Measurements from ENCODE around the gene PARD3.

PARD3 gene

DNA sequence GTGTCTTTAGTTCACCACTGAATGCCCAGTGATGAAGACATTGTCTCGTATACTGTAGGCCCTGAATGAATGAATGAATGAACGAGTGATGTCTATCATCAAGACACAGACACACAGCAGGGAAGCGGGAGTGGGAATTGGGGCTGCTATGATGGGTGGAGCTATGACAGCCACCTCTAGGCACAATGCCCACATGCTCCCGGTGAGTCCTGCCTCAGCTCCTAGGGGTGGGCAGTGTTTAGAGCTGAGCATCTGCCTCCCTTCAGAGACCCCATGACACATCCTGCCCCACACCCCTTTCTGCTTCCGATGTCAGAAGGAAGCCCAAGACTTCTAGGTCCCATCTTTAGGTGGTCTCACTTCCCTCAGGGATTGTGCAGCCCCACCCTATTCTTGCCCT is 714.1 kb downstream of the PARD3 start:
- no peak for DNase-seq (ENCODE audit: low read depth)

- no peak for DNase-seq (ENCODE audit: low read depth)
Measured at GRCh38 chr10:34098821-34099567, 716.1 kb downstream of the PARD3 start.

DNA sequence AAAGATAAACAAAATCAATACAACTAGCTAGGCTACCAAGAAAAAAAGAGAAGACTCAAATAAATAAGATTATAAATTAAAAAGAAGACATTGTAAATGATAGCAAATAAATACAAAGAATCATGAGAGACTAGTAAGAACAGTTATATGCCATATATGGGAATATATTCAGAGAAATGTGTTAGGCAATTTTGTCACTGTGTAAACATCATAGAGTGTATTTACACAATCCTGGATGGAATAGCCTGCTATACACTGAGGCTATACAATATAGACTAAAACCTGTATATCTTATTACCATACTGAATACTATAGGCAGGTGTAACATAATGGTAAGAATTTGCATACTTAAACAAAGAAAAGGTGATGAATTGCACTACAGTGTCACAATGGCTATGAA is 717.4 kb downstream of the PARD3 start:
- DNase-seq (ENCODE audit: low read depth) = no peak

DNA sequence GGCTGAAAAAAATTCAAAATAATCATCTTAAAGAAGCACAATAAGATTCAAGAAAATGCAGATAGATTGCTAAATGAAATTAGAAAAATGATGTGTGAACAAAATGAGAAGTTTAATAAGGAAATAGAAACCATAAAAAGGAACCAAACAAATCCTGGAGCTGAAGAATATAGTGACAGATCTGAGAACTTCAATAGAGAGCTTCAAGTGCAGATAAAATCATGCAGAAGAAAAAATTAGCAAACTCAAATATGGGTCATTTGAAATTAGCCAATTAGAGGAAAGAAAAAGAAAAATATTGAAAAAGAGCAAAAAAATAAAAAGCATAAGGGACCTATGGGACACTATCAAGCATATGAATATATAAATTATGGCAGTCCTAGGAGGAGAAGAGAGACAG is 720.1 kb downstream of the PARD3 start:
- DNase-seq (ENCODE audit: low read depth) = no peak

DNA sequence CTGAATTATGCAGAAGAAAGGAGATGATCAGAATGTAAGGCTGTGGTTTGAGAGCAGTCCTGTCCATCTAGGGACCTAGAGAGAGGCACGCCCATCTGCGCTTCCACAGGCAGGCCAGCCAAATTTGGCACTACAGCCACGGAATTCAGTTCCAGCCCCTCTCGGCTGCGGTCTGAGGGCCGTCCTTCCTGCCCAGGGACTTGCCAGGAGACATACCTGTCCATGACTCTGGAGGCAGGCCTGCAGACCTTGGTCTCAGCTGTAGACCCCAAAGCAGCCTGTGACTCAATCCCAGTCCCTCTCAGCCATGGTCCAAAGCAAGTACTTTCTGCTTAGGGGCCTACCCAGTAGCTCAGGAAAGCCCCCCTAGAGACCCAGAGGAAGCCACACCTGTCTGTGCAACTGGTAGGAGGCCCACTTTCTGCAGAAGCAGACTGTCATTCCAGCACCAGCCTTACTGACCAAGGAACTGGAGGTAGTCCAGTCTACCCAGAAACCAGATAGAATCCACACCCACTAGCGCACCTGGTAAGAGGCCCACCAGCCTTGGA is 720.9 kb downstream of the PARD3 start:
- no peak for DNase-seq (ENCODE audit: low read depth)

GRCh38 chr10:34092891-34093290 is 722.2 kb downstream of the PARD3 start:
- DNase-seq (ENCODE audit: low read depth) = no peak

- DNase-seq (ENCODE audit: low read depth) = no peak
Measured at GRCh38 chr10:34091635-34092195, 723.4 kb downstream of the PARD3 start.

DNA sequence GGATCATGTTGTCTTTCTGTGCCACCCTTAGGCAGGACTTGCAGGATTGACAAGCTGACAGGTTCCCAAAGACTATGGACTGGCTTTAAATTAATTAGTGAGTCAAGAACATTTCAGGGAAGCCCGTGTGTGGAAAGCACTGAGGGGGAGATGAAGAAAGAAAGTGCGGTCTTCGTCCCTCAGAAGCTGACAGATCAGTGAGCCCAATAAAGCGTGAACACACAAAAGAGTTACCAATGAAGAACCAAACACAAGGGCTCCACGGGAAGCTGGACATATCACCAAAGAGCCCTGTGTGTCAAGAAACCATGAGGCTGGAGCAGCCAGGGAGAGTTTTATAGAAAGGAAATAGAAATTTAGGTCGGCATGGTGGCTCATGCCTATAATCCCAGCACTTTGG is 725.8 kb downstream of the PARD3 start:
- no peak for DNase-seq (ENCODE audit: low read depth)

GRCh38 chr10:34088208-34088794 is 726.8 kb downstream of the PARD3 start:
- no peak for DNase-seq (ENCODE audit: low read depth)

- no peak for DNase-seq (ENCODE audit: low read depth)
Measured at GRCh38 chr10:34087095-34087418, 728.0 kb downstream of the PARD3 start.

- no peak for DNase-seq (ENCODE audit: low read depth)
Measured at GRCh38 chr10:34083567-34083966, 731.5 kb downstream of the PARD3 start.

GRCh38 chr10:34081948-34082347 is 733.1 kb downstream of the PARD3 start:
- no peak for DNase-seq (ENCODE audit: low read depth)

DNA sequence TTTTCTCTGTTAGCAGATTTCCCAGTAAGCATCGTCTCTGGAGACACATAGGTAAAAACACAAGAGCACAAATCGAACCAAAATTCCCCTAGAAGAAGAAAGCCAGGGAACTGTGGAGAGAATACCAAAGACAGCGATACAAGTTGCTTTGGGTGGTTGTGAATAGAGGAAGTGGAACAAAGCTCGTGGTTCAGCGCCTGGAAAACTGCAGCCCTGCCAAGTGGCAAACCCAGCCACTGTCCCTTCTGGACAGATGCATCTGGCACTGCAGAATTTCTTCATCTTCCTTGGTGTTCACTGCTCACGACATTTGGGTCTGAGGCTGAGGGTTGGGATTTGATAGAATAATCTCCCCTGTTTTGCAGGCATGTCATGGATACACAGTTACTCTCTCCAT is 733.8 kb downstream of the PARD3 start:
- no peak for DNase-seq (ENCODE audit: low read depth)

DNA sequence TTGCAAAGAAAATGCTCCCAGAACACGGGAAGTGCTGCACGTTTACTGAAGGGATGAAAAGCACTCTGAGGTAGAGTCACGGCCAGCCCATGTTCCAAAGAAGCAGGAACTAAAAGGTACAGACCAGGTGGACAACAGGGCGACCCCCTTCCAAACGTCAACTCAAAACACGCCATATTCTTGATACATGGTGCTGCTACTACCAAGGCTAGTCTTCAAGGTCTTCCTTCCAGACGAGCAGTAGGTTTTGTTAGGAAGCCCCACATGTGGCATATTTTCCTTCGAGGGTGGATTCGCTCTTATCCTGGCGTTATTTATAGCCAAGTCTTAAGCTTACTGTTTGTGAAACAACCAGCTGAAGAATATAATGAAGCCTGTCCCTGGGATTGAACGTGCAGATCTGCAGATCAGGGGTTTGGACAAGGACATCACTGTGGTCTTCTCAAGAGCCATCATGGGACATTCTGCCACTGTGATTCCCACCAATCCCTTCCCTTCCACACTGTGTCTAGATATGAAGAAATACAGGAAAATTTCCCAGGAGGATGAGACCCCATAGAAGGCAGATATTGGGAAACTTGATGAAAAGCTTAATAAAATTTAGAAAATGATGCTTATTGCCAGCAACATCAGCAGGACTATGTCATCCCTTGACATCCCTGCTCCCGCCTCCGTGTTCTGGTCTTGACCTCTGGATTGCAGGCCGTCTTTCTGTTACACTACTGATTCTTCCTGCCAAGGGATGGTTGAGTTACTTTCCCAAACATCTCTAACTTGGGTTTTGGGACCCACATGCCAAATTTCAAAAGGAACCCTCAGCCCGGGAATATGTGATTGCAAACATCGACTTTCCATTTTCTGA is 734.4 kb downstream of the PARD3 start:
- DNase-seq (ENCODE audit: low read depth) = no peak

- no peak for DNase-seq (ENCODE audit: low read depth)
Measured at GRCh38 chr10:34079702-34080484, 735.2 kb downstream of the PARD3 start.

GRCh38 chr10:34078745-34079470 is 736.2 kb downstream of the PARD3 start:
- no peak for DNase-seq (ENCODE audit: low read depth)

DNA sequence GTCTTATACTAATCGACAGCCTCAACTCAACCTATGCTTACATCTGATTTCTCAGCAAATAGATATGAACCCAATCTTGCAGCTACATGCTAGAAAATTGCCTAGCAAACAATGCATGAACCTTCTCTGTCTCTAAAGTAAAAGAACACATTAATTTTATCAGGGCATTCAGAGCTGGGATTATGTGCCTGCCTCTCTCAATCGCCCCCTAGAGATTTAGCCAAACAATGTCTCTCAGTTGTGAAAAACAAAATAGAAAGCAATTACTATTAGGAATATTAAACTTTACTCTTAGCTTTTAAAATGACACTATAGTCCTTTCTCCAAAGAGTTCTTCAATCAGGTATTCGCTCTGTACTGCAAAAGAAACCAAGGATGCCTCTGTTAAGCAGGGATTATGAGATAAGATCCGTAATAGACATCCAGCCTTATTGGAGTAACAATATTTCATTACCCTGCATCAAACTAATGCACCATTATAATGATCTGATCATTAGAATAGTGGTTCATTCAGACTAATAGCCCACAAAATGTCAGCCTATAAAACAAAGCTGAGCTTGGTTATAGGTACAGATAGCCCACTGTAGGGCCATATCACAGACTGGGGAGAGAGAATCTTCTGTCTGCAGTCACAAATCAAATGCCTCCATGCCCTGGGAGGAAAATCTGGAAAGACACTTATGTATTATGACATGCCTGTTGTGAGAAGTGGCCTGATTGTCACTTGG is 736.9 kb downstream of the PARD3 start:
- DNase-seq (ENCODE audit: low read depth) = no peak

DNA sequence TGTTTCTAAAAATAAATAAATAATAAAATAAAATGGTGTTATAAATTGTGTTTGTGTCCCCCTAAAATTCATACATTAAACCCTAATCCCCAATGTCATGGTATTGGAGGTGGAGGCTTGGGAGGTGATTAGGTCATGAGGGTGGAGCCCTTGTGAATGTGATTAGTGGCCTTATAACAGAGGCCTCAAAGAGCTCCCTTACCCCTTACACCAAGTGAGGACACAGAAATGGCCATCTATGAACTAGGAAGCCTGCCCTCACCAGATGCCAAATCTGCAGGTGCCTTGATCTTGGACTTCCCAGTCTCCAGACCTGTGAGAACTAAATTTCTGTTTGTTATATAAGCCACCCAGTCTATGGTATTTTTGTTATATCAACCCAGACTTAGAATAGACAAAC is 738.7 kb downstream of the PARD3 start:
- no peak for DNase-seq (ENCODE audit: low read depth)

DNA sequence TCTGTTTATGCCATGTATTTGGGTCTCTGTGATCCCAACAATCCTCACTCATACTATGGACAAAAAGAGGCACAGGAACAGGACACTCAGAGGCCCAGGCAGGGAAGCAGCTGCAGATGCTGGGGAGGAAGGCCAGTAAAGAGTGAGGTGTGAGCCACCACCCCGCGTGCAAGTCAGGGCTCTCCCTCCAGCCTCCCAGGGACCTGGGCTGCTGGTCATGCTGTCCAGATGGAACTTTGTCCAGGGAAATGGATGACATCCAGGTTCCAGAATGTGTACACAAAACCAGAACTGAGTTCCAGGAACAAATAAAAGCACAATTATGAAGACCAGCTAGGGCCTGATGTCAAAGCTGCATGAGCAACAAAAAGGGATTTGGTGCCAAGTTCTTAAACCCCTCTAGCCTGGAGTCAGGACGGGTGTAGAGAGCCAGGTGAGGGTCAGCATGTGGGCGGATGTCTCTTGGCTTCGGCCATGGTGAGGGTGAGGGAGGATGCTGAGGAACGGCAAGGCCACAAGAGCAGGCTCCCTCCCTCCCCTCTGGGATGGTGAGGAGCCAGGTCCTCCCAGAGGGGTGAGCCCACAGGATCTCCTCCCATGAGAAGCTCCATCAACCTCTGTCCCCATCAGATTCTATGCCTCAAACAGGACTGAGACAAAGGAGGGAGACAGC is 739.7 kb downstream of the PARD3 start:
- no peak for DNase-seq (ENCODE audit: low read depth)

DNA sequence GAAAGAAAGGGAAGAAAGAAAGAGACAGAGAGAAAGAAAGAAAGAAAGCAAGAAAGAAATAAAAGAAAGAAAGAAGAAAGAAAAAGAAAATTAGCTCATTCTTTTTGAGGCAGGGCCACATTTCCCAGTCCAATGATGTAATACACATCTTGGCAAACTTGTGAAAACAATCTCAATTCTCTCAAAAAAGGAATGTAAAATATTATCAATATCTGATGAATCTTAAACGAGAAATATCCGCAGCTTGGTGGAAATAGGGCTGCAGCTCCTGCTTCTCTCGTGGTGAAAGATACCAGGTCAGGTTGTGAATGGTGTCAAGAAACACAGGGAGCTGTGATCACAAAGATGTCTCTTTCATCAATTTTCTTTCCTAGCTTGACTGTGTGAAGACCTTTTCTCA is 741.0 kb downstream of the PARD3 start:
- DNase-seq (ENCODE audit: low read depth) = no peak

Measured in activated T-cell treated with anti-CD3 and anti-CD28 coated beads for 48 hours (primary cell).